Cerebellar nuclear complex (tissue), 1 donor: ENCODE data around the gene PDXDC1.
"Not testable (repeated sequence)": the region's sequence is repeated elsewhere in the genome, so short reads cannot be mapped to it uniquely, and the experiment has no call there.

Experiments used
- DNase-seq, 2 experiments: peaks; one replicate each; lab custom pipeline; 2025; lab: John Stamatoyannopoulos, UW

The PDXDC1 gene

GRCh38 chr16:14974656-14975417, at the start of gene PDXDC1:
TSS of gene PDXDC1 (plus strand) at chr16:14975026. CDS start at chr16:14975200, 174 bp downstream.
- peak; percentile 42 to 75 for DNase-seq

- not testable (repeated sequence) for DNase-seq
These were observed 46.6 kb upstream of the PDXDC1 start for GRCh38 chr16:14928064-14928714.

DNA sequence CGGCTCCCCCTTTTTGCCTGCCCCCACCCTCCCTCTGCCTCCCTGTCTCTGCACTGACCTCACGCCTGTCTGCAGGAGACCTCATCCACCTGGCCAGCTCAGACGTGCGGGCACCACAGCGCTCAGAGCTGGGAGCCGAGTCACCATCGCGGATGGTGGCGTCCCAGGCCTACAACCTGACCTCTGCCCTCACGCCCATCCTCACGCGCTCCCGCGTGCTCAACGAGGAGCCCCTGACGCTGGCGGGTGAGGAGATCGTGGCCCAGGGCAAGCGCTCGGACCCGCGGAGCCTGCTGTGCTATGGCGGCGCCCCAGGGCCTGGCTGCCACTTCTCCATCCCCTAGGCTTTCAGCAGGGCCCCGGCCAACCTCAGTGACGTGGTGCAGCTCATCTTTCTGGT, 45.6 kb upstream of the PDXDC1 start:
- DNase-seq, result not testable (repeated sequence)

GRCh38 chr16:14930246-14930645, 44.6 kb upstream of the PDXDC1 start:
- DNase-seq, result not testable (repeated sequence)

- not testable (repeated sequence) for DNase-seq
These were observed 43.9 kb upstream of the PDXDC1 start for GRCh38 chr16:14930971-14931370.

GRCh38 chr16:14932581-14933375, 42.0 kb upstream of the PDXDC1 start:
- DNase-seq, result not testable (repeated sequence)

- not testable (repeated sequence) for DNase-seq
These were observed 37.7 kb upstream of the PDXDC1 start, which contains the start of gene NPIPA1 for GRCh38 chr16:14937143-14937542. TSS of gene NPIPA1 (plus strand) at chr16:14937443. CDS start at chr16:14937443, 0 bp downstream.

GRCh38 chr16:14937994-14938393, 36.8 kb upstream of the PDXDC1 start:
- not testable (repeated sequence) for DNase-seq

- DNase-seq, result not testable (repeated sequence)
These were observed 32.1 kb upstream of the PDXDC1 start for GRCh38 chr16:14942686-14943085.

DNA sequence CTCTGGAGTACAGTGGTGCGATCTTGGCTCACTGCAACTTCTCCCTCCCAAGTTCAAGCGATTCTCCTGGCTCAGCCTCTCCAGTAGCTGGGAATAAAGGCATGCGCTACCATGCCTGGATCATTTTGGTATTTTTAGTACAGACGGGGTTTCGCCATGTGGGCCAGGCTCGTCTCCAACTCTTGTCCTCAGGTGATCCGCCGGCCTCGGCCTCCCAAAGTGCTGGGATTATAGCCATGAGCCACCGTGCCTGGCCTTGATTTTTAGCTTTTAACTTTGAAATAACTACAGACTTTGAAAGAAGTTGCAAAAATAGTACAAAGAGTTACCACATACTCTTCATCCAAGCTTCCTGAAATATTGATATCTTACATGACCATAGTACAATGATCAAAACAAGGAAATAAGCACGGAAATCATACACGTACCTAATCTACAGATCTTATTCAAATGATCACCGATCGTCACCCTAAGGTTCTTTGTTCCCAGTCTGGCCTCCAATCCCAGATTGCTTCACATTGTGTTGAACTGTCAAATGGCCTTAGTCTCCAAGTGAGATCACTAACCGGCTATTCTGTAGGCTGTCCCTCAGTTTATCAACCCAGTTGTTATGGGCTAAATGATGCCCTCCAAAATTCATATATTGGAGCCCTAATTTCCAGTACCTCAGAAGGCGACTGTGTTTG, 19.1 kb upstream of the PDXDC1 start:
- peak; percentile 39 to 64 for DNase-seq

GRCh38 chr16:14957576-14958322, 17.1 kb upstream of the PDXDC1 start:
- no peak for DNase-seq

GRCh38 chr16:14958323-14958600, 16.6 kb upstream of the PDXDC1 start:
- DNase-seq, result no peak

DNA sequence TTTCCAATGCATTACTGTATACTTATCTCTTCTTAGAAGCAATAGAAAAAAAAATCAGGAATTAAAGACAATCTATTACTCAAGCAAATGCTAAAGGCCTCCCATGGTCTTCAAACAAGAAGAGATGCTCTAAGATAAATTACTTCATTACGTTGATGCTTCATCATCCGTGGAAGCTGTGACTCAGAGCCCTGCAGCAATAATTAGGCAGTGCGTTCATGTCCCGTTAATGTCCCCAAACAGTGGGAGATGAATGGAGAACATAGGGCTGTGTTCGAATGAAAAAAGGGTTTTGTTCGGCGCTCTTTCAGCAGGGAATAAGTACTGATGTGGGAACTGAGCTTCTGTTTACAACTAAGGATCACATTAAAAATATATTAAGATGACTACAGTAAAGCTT, 15.9 kb upstream of the PDXDC1 start:
- no peak for DNase-seq

- no peak for DNase-seq
These were observed 13.2 kb upstream of the PDXDC1 start for GRCh38 chr16:14961405-14962186.

- no peak for DNase-seq
These were observed 11.3 kb upstream of the PDXDC1 start for GRCh38 chr16:14963281-14964173.

DNA sequence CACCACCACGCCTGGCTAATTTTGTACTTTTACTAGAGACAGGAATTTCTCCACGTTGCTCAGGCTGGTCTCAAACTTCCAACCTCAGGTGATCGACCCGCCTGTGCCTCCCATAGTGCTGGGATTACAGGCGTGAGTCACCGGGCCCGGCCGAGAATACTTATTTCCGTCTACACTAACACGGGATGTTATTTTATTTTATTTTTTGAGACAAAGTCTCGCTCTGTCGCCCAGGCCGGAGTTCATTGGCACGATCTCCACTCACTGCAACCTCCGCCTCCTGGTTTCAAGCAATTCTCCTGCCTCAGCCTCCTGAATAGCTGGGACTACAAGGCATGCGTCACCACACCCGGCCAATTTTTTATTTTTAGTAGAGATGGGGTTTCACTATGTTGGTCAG, 9.5 kb upstream of the PDXDC1 start:
- DNase-seq, result no peak

- DNase-seq, result not testable (repeated sequence)
These were observed 5.0 kb upstream of the PDXDC1 start for GRCh38 chr16:14969795-14970194.

- DNase-seq, result not testable (repeated sequence)
These were observed 3.1 kb upstream of the PDXDC1 start for GRCh38 chr16:14971621-14972228.

- not testable (repeated sequence) for DNase-seq
These were observed 972 bp upstream of the PDXDC1 start for GRCh38 chr16:14973785-14974322.
